H1 (cell line): ENCODE data around the gene TMPRSS3. TPM values are rescaled to one million over a fixed set of nuclear protein-coding genes. Genes with fewer than 3 reads are reported as not detected.

ENCODE experiments used
- CTCF ChIA-PET: fragments of 300-600 bp; sonication (Branson Sonifier 250); formaldehyde crosslinking; loops from one replicate; lab custom pipeline; 2021; ENCODE audit not compliant: partially characterized antibody; lab: Charles Lee
- POLR2A ChIA-PET: fragments of 300-600 bp; sonication (Branson Sonifier 250); formaldehyde crosslinking; loops from one replicate; lab custom pipeline; 2021; ENCODE audit warnings: inconsistent platforms; ENCODE audit not compliant: partially characterized antibody; lab: Charles Lee
- DNase-seq, 2 experiments: peaks; one replicate each; pipeline versions ENCODE4 v3.0.0 to v3.0.0-alpha.2; 2010 to 2022; ENCODE audit warnings: low spot score in 2 of 2, low read depth in 1 of 2, mixed read lengths in 1 of 2
- FAIRE-seq: peaks from 2 replicates; lab custom pipeline; 2011; peaks lifted over from hg19 to GRCh38; lab: Jason Lieb, UNC
- H2AFZ ChIP-seq: 2 replicates; pipeline ENCODE4 v1.8.1; 2012; ENCODE audit warnings: low read length, inconsistent platforms
- H2AK5ac ChIP-seq: 2 replicates; pipeline ENCODE4 v1.6.1; 2013; ENCODE audit warnings: low read depth, low read length
- H2BK120ac ChIP-seq: replicated peaks from 2 replicates; pipeline ENCODE3; 2013; ENCODE audit warnings: low read depth, low read length, inconsistent platforms
- H2BK12ac ChIP-seq: 2 replicates; pipeline ENCODE4 v1.6.1; 2013; ENCODE audit warnings: low read depth, low read length
- H2BK15ac ChIP-seq: 2 replicates; pipeline ENCODE4 v1.6.1; 2013; ENCODE audit warnings: low read length
- H2BK20ac ChIP-seq: 2 replicates; pipeline ENCODE4 v1.6.1; 2013; ENCODE audit warnings: low read length
- H2BK5ac ChIP-seq: 2 replicates; pipeline ENCODE4 v1.6.1; 2013; ENCODE audit warnings: low read depth, low read length
- H3K14ac ChIP-seq: 2 replicates; pipeline ENCODE4 v1.6.1; 2013; ENCODE audit warnings: inconsistent platforms; ENCODE audit not compliant: insufficient read length
- H3K18ac ChIP-seq: 2 replicates; pipeline ENCODE4 v1.6.1; 2013; ENCODE audit warnings: low read length; ENCODE audit errors: extremely low read depth
- H3K23ac ChIP-seq: 2 replicates; pipeline ENCODE4 v1.6.1; 2013; ENCODE audit warnings: inconsistent platforms; ENCODE audit not compliant: insufficient read length
- H3K23me2 ChIP-seq: 2 replicates; pipeline ENCODE4 v1.6.1; 2013; ENCODE audit warnings: low read depth, low read length
- H3K27ac ChIP-seq: 2 replicates; pipeline ENCODE4 v1.6.1; 2011; ENCODE audit warnings: low read depth, low read length, inconsistent platforms
- H3K27me3 ChIP-seq, 4 experiments: replicated peaks in 1 of 4; 1 replicate in 1 of 4; 2 replicates in 3 of 4; pipeline versions ENCODE4 v1.6.1 to v1.8.1; 2011 to 2013; ENCODE audit warnings: low read length in 3 of 4, mild to moderate bottlenecking in 3 of 4, inconsistent platforms in 2 of 4, mixed read lengths in 2 of 4, moderate library complexity in 1 of 4; ENCODE audit not compliant: control insufficient read depth in 3 of 4, insufficient read depth in 3 of 4; ENCODE audit errors: extremely low read depth in 1 of 4
- H3K36me3 ChIP-seq, 4 experiments: 2 replicates each; pipeline versions ENCODE4 v1.6.1 to v1.8.1; 2011 to 2013; ENCODE audit warnings: mild to moderate bottlenecking in 4 of 4, low read length in 3 of 4, moderate library complexity in 2 of 4, control low read depth in 1 of 4, inconsistent platforms in 1 of 4; ENCODE audit not compliant: insufficient read depth in 4 of 4, control insufficient read depth in 2 of 4
- H3K4ac ChIP-seq: replicated peaks from 2 replicates; pipeline ENCODE3; 2013; ENCODE audit warnings: low read length, low read depth, mixed read lengths, inconsistent platforms; ENCODE audit not compliant: insufficient read length
- H3K4me1 ChIP-seq, 4 experiments: replicated peaks in 1 of 4; 1 replicate in 1 of 4; 2 replicates in 3 of 4; pipeline versions ENCODE4 v1.6.1 to v1.8.1; 2011 to 2013; ENCODE audit warnings: low read length in 3 of 4, inconsistent platforms in 2 of 4, mixed read lengths in 1 of 4; ENCODE audit not compliant: insufficient read depth in 4 of 4, control insufficient read depth in 3 of 4
- H3K4me2 ChIP-seq, 2 experiments: 2 replicates each; pipeline versions ENCODE4 v1.6.1 to v1.8.1; 2011 to 2013; ENCODE audit warnings: low read depth in 2 of 2, low read length in 2 of 2, control low read depth in 1 of 2, inconsistent platforms in 1 of 2, mild to moderate bottlenecking in 1 of 2; ENCODE audit not compliant: insufficient read depth in 1 of 2
- H3K4me3 ChIP-seq, 4 experiments: fragments of 200-600, 300-600 bp in 1 of 4; sonication (generic), shearing (Covaris generic), sonication (Bioruptor Twin) in 1 of 4; 2 replicates each; pipeline versions ENCODE4 v1.5.1 to v1.8.1; 2011 to 2016; ENCODE audit warnings: low read length in 4 of 4, low read depth in 3 of 4, control low read depth in 2 of 4, inconsistent platforms in 2 of 4, mild to moderate bottlenecking in 2 of 4, mixed read lengths in 1 of 4, moderate library complexity in 1 of 4; ENCODE audit not compliant: insufficient read depth in 2 of 4; ENCODE audit errors: extremely low read depth in 1 of 4
- H3K56ac ChIP-seq: replicated peaks from 2 replicates; pipeline ENCODE3; 2013; ENCODE audit warnings: low read depth, mild to moderate bottlenecking, mixed read lengths, low read length, inconsistent platforms; ENCODE audit not compliant: insufficient read length
- H3K79me1 ChIP-seq: 2 replicates; pipeline ENCODE4 v1.6.1; 2013; ENCODE audit warnings: low read depth, low read length, control low read depth
- H3K79me2 ChIP-seq, 2 experiments: 2 replicates each; pipeline versions ENCODE4 v1.6.1 to v1.8.1; 2012 to 2013; ENCODE audit warnings: low read length in 2 of 2, mild to moderate bottlenecking in 2 of 2, inconsistent platforms in 1 of 2; ENCODE audit not compliant: insufficient read depth in 2 of 2, control insufficient read depth in 1 of 2
- H3K9ac ChIP-seq, 4 experiments: replicated peaks in 1 of 4; 1 replicate in 1 of 4; 2 replicates in 3 of 4; pipeline versions ENCODE4 v1.6.1 to v1.8.1; 2011 to 2013; ENCODE audit warnings: low read depth in 3 of 4, low read length in 3 of 4, control low read depth in 2 of 4, mild to moderate bottlenecking in 2 of 4, moderate library complexity in 2 of 4, inconsistent platforms in 1 of 4; ENCODE audit errors: extremely low read depth in 1 of 4
- H3K9me3 ChIP-seq, 2 experiments: 2 replicates each; pipeline versions ENCODE4 v1.6.1 to v1.8.1; 2012 to 2013; ENCODE audit warnings: mild to moderate bottlenecking in 2 of 2, moderate library complexity in 2 of 2, control low read depth in 1 of 2, inconsistent platforms in 1 of 2, low read depth in 1 of 2, low read length in 1 of 2, mixed read lengths in 1 of 2; ENCODE audit not compliant: insufficient read depth in 2 of 2
- H4K20me1 ChIP-seq, 2 experiments: replicated peaks in 1 of 2; 2 replicates each; pipeline versions ENCODE3 to v1.8.1; 2011 to 2013; ENCODE audit warnings: inconsistent platforms in 2 of 2, low read length in 2 of 2, mild to moderate bottlenecking in 1 of 2; ENCODE audit not compliant: insufficient read depth in 2 of 2, control insufficient read depth in 1 of 2
- H4K5ac ChIP-seq: 2 replicates; pipeline ENCODE4 v1.6.1; 2013; ENCODE audit warnings: low read length, low read depth, mixed read lengths, inconsistent platforms; ENCODE audit not compliant: insufficient read length
- H4K8ac ChIP-seq: 2 replicates; pipeline ENCODE4 v1.8.0; 2013; ENCODE audit warnings: mild to moderate bottlenecking, moderate library complexity, low read length, inconsistent platforms; ENCODE audit not compliant: insufficient read depth; ENCODE audit errors: extremely low read depth
- H4K91ac ChIP-seq: replicated peaks from 2 replicates; pipeline ENCODE3; 2013; ENCODE audit warnings: low read length, mixed read lengths, inconsistent platforms; ENCODE audit not compliant: insufficient read length
- CBX5 ChIP-seq: fragments of 300-800, 300-1000 bp; sonication (generic); IDR thresholded peaks from 2 replicates; pipeline ENCODE4 v1.7.1; 2016; ENCODE audit warnings: antibody characterized with exemption, low read length, low read depth
- CHD1 ChIP-seq: IDR thresholded peaks from 2 replicates; pipeline ENCODE4 v1.6.1; 2012; ENCODE audit warnings: low read depth, low read length, improper control_type of control experiment
- EP300 ChIP-seq, 2 experiments: IDR thresholded peaks; 1 replicate in 1 of 2; 2 replicates in 1 of 2; pipeline ENCODE4 v1.6.1; 2011 to 2012; ENCODE audit warnings: low read depth in 2 of 2, low read length in 2 of 2, mild to moderate bottlenecking in 2 of 2, borderline replicate concordance in 1 of 2, inconsistent platforms in 1 of 2, moderate library complexity in 1 of 2
- HDAC6 ChIP-seq: IDR thresholded peaks from one replicate; pipeline ENCODE4 v1.7.1; 2012; ENCODE audit warnings: low read depth, mild to moderate bottlenecking, inconsistent platforms, low read length, moderate library complexity
- KDM1A ChIP-seq: fragments of 200-600, 300-600 bp; sonication (generic); IDR thresholded peaks from 2 replicates; pipeline ENCODE4 v1.7.1; 2016; ENCODE audit warnings: mild to moderate bottlenecking, low read length, borderline replicate concordance
- NANOG ChIP-seq: IDR thresholded peaks from 2 replicates; pipeline ENCODE4 v1.6.1; 2011; ENCODE audit warnings: low read length, low read depth, mild to moderate bottlenecking, inconsistent platforms; ENCODE audit not compliant: insufficient read depth, poor library complexity, severe bottlenecking
- RFX5 ChIP-seq: IDR thresholded peaks from 2 replicates; pipeline ENCODE4 v1.6.1; 2011; ENCODE audit warnings: low read depth, low read length, improper control_type of control experiment, borderline replicate concordance
- RNF2 ChIP-seq: fragments of 200-900, 300-1000 bp; sonication (generic); IDR thresholded peaks from 2 replicates; pipeline ENCODE4 v1.7.1; 2016; ENCODE audit warnings: borderline replicate concordance, low read depth, mild to moderate bottlenecking, antibody characterized with exemption, low read length; ENCODE audit not compliant: poor library complexity, severe bottlenecking; ENCODE audit errors: missing control alignments
- SP2 ChIP-seq: IDR thresholded peaks from 2 replicates; pipeline ENCODE4 v1.6.1; 2012; ENCODE audit warnings: mild to moderate bottlenecking, low read length, inconsistent platforms
- SP4 ChIP-seq: IDR thresholded peaks from 2 replicates; pipeline ENCODE4 v1.6.1; 2012; ENCODE audit warnings: low read length, inconsistent platforms
- SRF ChIP-seq: IDR thresholded peaks from 2 replicates; pipeline ENCODE4 v1.6.1; 2011; ENCODE audit warnings: mild to moderate bottlenecking, low read depth, low read length, moderate library complexity
- SUZ12 ChIP-seq: fragments of 200-600 bp; sonication (generic); IDR thresholded peaks from 2 replicates; pipeline ENCODE4 v1.6.1; 2012; ENCODE audit warnings: mild to moderate bottlenecking, inconsistent platforms, low read length, moderate library complexity, mixed read lengths
- TBP ChIP-seq: IDR thresholded peaks from 2 replicates; pipeline ENCODE4 v1.6.1; 2011; ENCODE audit warnings: low read depth, low read length, improper control_type of control experiment
- TEAD4 ChIP-seq: IDR thresholded peaks from 2 replicates; pipeline ENCODE4 v1.6.1; 2012; ENCODE audit warnings: low read depth, low read length, inconsistent platforms, mixed read lengths
- WGBS, 2 experiments: shearing (Covaris generic) in 1 of 2; methylation state at CpG; one replicate each; pipeline versions ENCODE4 v1.1.6 to v1.1.7; 2013 to 2015; ENCODE audit warnings: low lambda C conversion rate in 2 of 2, mixed read lengths in 2 of 2, inconsistent platforms in 1 of 2, low coverage in 1 of 2, missing lambda C conversion rate in 1 of 2; ENCODE audit not compliant: insufficient replicate concordance in 2 of 2, insufficient coverage in 1 of 2, insufficient read length in 1 of 2; ENCODE audit errors: extremely low coverage in 1 of 2, missing lambda C conversion rate in 1 of 2; 5-methylcytosine and 5-hydroxymethylcytosine counted together
- polyA plus RNA-seq, 7 experiments: library from polyadenylated mRNA; depleted of rRNA in 3 of 7; stranded (reverse) in 5 of 7; unstranded in 2 of 7; fragments of >200 nt in 5 of 7; fragments of 200-250 nt in 2 of 7; gene quantifications; 1 replicate in 5 of 7; 2 replicates in 1 of 7; 4 replicates in 1 of 7; pipeline versions ENCODE4 v1.2.1 to v1.2.3, GENCODE V29; 2011 to 2013; ENCODE audit warnings: missing spikeins in 2 of 7, mixed read lengths in 2 of 7
- total RNA-seq: library from RNA; stranded (reverse); fragmentation: NEBNext Ultra II Directional; extraction: Animal tissue kit (Norgen Biotek cat#: 25700); gene quantifications from 2 replicates; pipeline ENCODE4 v1.2.1, GENCODE V29; 2021

Gene TMPRSS3
- total and polyA plus RNA-seq, 2 of the 8 experiments (the other 6 are each of a cell fraction or from before 2014, with no cell fraction given), result 0.38 TPM; not detected in 1

DNA sequence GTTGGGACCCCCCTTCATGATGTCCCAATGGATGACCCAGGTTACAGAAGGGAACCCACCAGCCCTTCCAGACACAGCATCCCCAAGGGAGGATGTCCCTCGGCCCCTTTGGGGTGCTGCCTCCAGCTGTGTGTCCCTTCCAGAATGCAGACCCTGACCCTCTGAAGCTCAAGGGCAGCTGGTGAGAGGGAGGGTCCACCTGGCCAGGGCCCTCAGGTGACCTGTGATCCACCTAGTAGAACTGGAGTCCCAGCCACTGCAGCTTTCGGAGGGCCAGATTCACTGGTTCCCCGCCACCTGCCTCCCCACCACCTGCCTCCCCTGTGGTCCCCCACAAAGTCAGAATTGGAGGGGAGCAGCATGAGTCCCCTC lies 19.9 kb downstream of the TMPRSS3 start:
- no peak overlapping the region for H2BK5ac ChIP-seq
- FAIRE-seq, result no peak
- no peak overlapping the region for H4K91ac ChIP-seq
- H2BK12ac ChIP-seq, result no peak overlapping the region
- no peak overlapping the region for H3K23ac ChIP-seq
- H3K4me2 ChIP-seq, result no peak overlapping the region
- H3K27ac ChIP-seq, result no peak overlapping the region
- H4K8ac ChIP-seq, result no peak overlapping the region; the same call in 1 of the 2 replicates
- no peaks in the 10 kb centered on the region for H3K79me2 ChIP-seq
- no peak overlapping the region for H2BK120ac ChIP-seq
- no peak overlapping the region for H2AK5ac ChIP-seq
- POLR2A ChIA-PET, result interaction anchor here (1.5 to 1.8 kb wide), 2 partner anchors 13 to 80 kb away, joined by 4 to 5 read pairs; no protein-coding TSS in a partner anchor
- WGBS, 2 experiments, result 82% methylated on average over 1 of the region's 3 CpGs; no CpG with 5 or more reads in 1 of the 2 experiments
- H2AFZ ChIP-seq, result no peak overlapping the region
- H4K20me1 ChIP-seq, result no peaks in the 10 kb centered on the region
- H3K56ac ChIP-seq, result no peak overlapping the region
- no peak overlapping the region for H2BK20ac ChIP-seq
- no peaks in the 10 kb centered on the region for H3K23me2 ChIP-seq
- no peak overlapping the region for H3K18ac ChIP-seq
- no peaks in the 10 kb centered on the region for H3K9me3 ChIP-seq
- no peak for DNase-seq
- no peak overlapping the region for H2BK15ac ChIP-seq
- H3K4me1 ChIP-seq, result peaks cover 0 to 7% (median 0%) of the 10 kb centered on the region in 4 experiments; a peak in 5 of 7 replicates
- no peak overlapping the region for H4K5ac ChIP-seq
- H3K4ac ChIP-seq, result no peak overlapping the region
- H3K9ac ChIP-seq, result no peak overlapping the region
- H3K14ac ChIP-seq, result no peak overlapping the region
- no peaks in the 10 kb centered on the region; a peak in 1 of 7 replicates for H3K27me3 ChIP-seq
- H3K4me3 ChIP-seq, result no peak overlapping the region
- H3K79me1 ChIP-seq, result no peaks in the 10 kb centered on the region; the same call in 1 of the 2 replicates
- CTCF ChIA-PET, result interaction anchor here (0.9 to 3.8 kb wide), 7 partner anchors 15 to 242 kb away, joined by 3 to 18 read pairs (median 4); no protein-coding TSS in a partner anchor
- no peaks in the 10 kb centered on the region for H3K36me3 ChIP-seq
- TF ChIP-seq SP4 (no peak), TEAD4 (no peak), RNF2 (no peak), TBP (no peak), CBX5 (no peak), SUZ12 (no peak), SRF (no peak), KDM1A (no peak), NANOG (no peak), HDAC6 (no peak), SP2 (no peak), CHD1 (no peak), RFX5 (no peak), EP300 (IDR thresholded peaks at IDR 0.05; ENCODE audit: borderline replicate concordance in 1 of 2, low read depth in 2 of 2, low read length in 2 of 2) (no peak)
